GM12878 (cell line): ENCODE measurements around the gene TEX54. TPM values are rescaled to one million over a fixed set of nuclear protein-coding genes. Genes with fewer than 3 reads are reported as not detected.

Experiments used
- BHLHE40 ChIP-seq, 2 experiments: fragments of 450-650 bp in 1 of 2; IDR thresholded peaks; 2 replicates each; pipeline ENCODE4 v1.6.1; 2011 to 2017; ENCODE audit warnings: low read depth in 2 of 2, borderline replicate concordance in 1 of 2, improper control_type of control experiment in 1 of 2, low read length in 1 of 2, mild to moderate bottlenecking in 1 of 2
- CREM ChIP-seq: IDR thresholded peaks from 2 replicates; pipeline ENCODE4 v1.6.1; 2014; ENCODE audit warnings: antibody characterized with exemption, low read depth
- FOS ChIP-seq: IDR thresholded peaks from 3 replicates; pipeline ENCODE4 v1.6.1; 2011; ENCODE audit warnings: borderline replicate concordance; ENCODE audit not compliant: insufficient read length; ENCODE audit errors: extremely low read depth
- NKRF ChIP-seq: fragments of 450-650 bp; conservative IDR thresholded peaks from 2 replicates; pipeline ENCODE4 v1.6.1; 2017; ENCODE audit warnings: mild to moderate bottlenecking, moderate library complexity
- NR2F1 ChIP-seq: fragments of 450-650 bp; conservative IDR thresholded peaks from 2 replicates; pipeline ENCODE4 v1.6.1; 2017; ENCODE audit warnings: mild to moderate bottlenecking
- NRF1 ChIP-seq: conservative IDR thresholded peaks from 2 replicates; pipeline ENCODE4 v1.6.1; 2011; ENCODE audit warnings: mild to moderate bottlenecking, low read depth, low read length, improper control_type of control experiment
- SKIL ChIP-seq: fragments of 450-650 bp; IDR thresholded peaks from 2 replicates; pipeline ENCODE4 v1.6.1; 2017; ENCODE audit warnings: mild to moderate bottlenecking, low read depth, inconsistent platforms; ENCODE audit not compliant: poor library complexity, severe bottlenecking
- SMAD1 ChIP-seq: fragments of 450-650 bp; IDR thresholded peaks from 2 replicates; pipeline ENCODE4 v1.6.1; 2018; ENCODE audit warnings: mild to moderate bottlenecking, low read depth; ENCODE audit not compliant: partially characterized antibody
- STAT1 ChIP-seq: fragments of 450-650 bp; conservative IDR thresholded peaks from 2 replicates; pipeline ENCODE4 v1.6.1; 2014; ENCODE audit warnings: antibody characterized with exemption, mild to moderate bottlenecking
- TCF12 ChIP-seq: IDR thresholded peaks from 2 replicates; pipeline ENCODE4 v1.6.1; 2011; ENCODE audit warnings: low read depth, mild to moderate bottlenecking, low read length
- TCF7 ChIP-seq: IDR thresholded peaks from 2 replicates; pipeline ENCODE4 v1.6.1; 2014; ENCODE audit warnings: antibody characterized with exemption, borderline replicate concordance
- YBX1 ChIP-seq: fragments of 450-650 bp; IDR thresholded peaks from 2 replicates; pipeline ENCODE4 v1.6.1; 2016; ENCODE audit warnings: antibody characterized with exemption
- polyA plus RNA-seq, 11 experiments: library from polyadenylated mRNA; depleted of rRNA in 4 of 11; unstranded in 6 of 11; stranded (reverse) in 5 of 11; fragments of >200 nt; fragmentation: Nextera tagmentation in 4 of 11; fragmentation: Illumina TruSeq in 1 of 11; extraction: Ambion mirVana in 4 of 11; extraction: Trizol in 1 of 11; gene quantifications; 1 replicate in 1 of 11; 2 replicates in 10 of 11; pipeline versions ENCODE4 v1.2.1 to v1.2.3, GENCODE V29; 2011 to 2016; ENCODE audit warnings: inconsistent platforms in 2 of 11, missing spikeins in 2 of 11, low read depth in 1 of 11
- total RNA-seq, 4 experiments: library from RNA; depleted of rRNA in 3 of 4; stranded (reverse); fragments of >200 nt in 3 of 4; fragmentation: Illumina TruSeq in 1 of 4; extraction: Trizol in 1 of 4; gene quantifications; 2 replicates each; pipeline versions ENCODE4 v1.2.1 to v1.2.3, GENCODE V29; 2013 to 2021
- TF ChIP-seq, protein P1 (sequence below): fragments of 150-350 bp; IDR thresholded peaks from 2 replicates; pipeline ENCODE4 v1.6.1; 2016; ENCODE audit warnings: low read depth, low read length
- TF ChIP-seq, protein P2 (sequence below): IDR thresholded peaks from 2 replicates; pipeline ENCODE4 v1.6.1; 2012; ENCODE audit warnings: low read depth, low read length, improper control_type of control experiment
- TF ChIP-seq, protein P3 (sequence below): fragments of 450-650 bp; IDR thresholded peaks from 2 replicates; pipeline ENCODE4 v1.6.1; 2018; ENCODE audit warnings: borderline replicate concordance, mild to moderate bottlenecking; ENCODE audit not compliant: partially characterized antibody
- TF ChIP-seq, protein P4 (sequence below): fragments of 450-650 bp; IDR thresholded peaks from 2 replicates; pipeline ENCODE4 v1.6.1; 2014; ENCODE audit warnings: mild to moderate bottlenecking

TEX54 gene
- total and polyA plus RNA-seq, 10 of the 15 experiments (the other 5 are each of a cell fraction or from before 2014, with no cell fraction given), result 0.38 to 0.68 (median 0.51) TPM; not detected in 7

- TF ChIP-seq, protein P1, sequence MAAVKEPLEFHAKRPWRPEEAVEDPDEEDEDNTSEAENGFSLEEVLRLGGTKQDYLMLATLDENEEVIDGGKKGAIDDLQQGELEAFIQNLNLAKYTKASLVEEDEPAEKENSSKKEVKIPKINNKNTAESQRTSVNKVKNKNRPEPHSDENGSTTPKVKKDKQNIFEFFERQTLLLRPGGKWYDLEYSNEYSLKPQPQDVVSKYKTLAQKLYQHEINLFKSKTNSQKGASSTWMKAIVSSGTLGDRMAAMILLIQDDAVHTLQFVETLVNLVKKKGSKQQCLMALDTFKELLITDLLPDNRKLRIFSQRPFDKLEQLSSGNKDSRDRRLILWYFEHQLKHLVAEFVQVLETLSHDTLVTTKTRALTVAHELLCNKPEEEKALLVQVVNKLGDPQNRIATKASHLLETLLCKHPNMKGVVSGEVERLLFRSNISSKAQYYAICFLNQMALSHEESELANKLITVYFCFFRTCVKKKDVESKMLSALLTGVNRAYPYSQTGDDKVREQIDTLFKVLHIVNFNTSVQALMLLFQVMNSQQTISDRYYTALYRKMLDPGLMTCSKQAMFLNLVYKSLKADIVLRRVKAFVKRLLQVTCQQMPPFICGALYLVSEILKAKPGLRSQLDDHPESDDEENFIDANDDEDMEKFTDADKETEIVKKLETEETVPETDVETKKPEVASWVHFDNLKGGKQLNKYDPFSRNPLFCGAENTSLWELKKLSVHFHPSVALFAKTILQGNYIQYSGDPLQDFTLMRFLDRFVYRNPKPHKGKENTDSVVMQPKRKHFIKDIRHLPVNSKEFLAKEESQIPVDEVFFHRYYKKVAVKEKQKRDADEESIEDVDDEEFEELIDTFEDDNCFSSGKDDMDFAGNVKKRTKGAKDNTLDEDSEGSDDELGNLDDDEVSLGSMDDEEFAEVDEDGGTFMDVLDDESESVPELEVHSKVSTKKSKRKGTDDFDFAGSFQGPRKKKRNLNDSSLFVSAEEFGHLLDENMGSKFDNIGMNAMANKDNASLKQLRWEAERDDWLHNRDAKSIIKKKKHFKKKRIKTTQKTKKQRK, result peak; percentile 94
- TF ChIP-seq TCF7 (no peak), CREM (peak; percentile 89), SKIL (peak; percentile 85), BHLHE40 (IDR thresholded peaks at IDR 0.05; ENCODE audit: borderline replicate concordance in 1 of 2, low read depth in 2 of 2, low read length in 1 of 2) (peak in 1 of 2 experiments; percentile 19; a peak in 1 of 4 replicates), NKRF (peak; percentile 14; the same call in 1 of the 2 replicates), TCF12 (peak; percentile 14; the same call in 1 of the 2 replicates), YBX1 (no peak), SMAD1 (peak; percentile 50), STAT1 (peak; percentile 41; the same call in 1 of the 2 replicates), NRF1 (no peak), NR2F1 (peak; percentile 65; the same call in 1 of the 2 replicates), FOS (peak; percentile 80)
- TF ChIP-seq, protein P2, sequence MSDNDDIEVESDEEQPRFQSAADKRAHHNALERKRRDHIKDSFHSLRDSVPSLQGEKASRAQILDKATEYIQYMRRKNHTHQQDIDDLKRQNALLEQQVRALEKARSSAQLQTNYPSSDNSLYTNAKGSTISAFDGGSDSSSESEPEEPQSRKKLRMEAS, result peak; percentile 36; the same call in 1 of the 2 replicates
- TF ChIP-seq, protein P3, sequence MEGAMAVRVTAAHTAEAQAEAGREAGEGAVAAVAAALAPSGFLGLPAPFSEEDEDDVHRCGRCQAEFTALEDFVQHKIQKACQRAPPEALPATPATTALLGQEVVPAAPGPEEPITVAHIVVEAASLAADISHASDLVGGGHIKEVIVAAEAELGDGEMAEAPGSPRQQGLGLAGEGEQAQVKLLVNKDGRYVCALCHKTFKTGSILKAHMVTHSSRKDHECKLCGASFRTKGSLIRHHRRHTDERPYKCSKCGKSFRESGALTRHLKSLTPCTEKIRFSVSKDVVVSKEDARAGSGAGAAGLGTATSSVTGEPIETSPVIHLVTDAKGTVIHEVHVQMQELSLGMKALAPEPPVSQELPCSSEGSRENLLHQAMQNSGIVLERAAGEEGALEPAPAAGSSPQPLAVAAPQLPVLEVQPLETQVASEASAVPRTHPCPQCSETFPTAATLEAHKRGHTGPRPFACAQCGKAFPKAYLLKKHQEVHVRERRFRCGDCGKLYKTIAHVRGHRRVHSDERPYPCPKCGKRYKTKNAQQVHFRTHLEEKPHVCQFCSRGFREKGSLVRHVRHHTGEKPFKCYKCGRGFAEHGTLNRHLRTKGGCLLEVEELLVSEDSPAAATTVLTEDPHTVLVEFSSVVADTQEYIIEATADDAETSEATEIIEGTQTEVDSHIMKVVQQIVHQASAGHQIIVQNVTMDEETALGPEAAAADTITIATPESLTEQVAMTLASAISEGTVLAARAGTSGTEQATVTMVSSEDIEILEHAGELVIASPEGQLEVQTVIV, result peak; percentile 66
- TF ChIP-seq, protein P4, sequence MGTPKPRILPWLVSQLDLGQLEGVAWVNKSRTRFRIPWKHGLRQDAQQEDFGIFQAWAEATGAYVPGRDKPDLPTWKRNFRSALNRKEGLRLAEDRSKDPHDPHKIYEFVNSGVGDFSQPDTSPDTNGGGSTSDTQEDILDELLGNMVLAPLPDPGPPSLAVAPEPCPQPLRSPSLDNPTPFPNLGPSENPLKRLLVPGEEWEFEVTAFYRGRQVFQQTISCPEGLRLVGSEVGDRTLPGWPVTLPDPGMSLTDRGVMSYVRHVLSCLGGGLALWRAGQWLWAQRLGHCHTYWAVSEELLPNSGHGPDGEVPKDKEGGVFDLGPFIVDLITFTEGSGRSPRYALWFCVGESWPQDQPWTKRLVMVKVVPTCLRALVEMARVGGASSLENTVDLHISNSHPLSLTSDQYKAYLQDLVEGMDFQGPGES, result peak; percentile 88
Observed at GRCh38 chr11:62831520-62832335, 913 bp downstream of the TEX54 start, which contains the start of gene STX5 (continued).
